ENCODE measurements around the gene FBXL19.

FBXL19 gene

DNA sequence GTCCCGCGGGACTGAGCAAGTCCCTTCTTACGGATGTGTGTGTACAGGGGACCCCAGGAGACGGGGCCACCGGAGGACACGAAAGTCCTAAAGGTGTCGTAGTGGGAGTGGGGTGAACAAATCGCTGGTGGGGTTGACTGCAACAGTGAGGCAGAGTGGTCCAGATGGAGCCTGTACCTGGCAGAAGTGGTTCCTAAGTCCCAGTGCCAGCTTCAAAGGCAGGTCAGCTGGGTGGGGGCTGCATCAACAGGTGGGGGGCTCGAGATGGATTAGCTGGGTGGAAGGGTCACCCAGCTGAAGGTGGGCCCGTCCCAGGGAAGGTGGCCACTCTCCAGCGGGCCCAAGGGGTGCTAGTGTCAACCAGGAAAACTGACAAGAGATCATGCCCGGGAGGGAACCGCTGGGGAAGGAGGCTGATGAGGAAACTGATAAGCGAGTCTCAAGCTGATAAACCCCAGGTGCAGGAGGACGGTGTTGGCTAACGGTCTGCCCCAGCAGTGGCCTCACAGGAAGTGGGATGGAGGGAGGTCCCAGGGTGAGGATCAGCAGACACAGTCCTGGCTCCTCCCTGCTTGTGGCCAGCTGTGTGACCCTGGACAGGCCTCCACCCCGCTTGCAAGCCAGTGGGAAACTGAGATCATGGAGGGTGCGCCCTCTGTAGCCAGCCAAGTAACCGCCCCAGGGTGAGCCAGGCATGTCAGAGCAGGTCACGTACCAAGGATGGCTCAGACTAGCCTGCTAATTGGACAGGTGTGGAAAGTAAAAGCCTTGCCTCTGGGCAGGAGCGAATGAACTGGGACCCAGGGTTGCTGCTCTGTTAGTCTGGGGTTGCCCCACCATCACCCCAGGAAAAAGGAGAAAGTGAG lies 26.5 kb downstream of the FBXL19 start:
- DNase-seq (ENCODE audit: insufficient read length, low spot score), result no peak
- FAIRE-seq, result no peak
- TF ChIP-seq, protein P1, sequence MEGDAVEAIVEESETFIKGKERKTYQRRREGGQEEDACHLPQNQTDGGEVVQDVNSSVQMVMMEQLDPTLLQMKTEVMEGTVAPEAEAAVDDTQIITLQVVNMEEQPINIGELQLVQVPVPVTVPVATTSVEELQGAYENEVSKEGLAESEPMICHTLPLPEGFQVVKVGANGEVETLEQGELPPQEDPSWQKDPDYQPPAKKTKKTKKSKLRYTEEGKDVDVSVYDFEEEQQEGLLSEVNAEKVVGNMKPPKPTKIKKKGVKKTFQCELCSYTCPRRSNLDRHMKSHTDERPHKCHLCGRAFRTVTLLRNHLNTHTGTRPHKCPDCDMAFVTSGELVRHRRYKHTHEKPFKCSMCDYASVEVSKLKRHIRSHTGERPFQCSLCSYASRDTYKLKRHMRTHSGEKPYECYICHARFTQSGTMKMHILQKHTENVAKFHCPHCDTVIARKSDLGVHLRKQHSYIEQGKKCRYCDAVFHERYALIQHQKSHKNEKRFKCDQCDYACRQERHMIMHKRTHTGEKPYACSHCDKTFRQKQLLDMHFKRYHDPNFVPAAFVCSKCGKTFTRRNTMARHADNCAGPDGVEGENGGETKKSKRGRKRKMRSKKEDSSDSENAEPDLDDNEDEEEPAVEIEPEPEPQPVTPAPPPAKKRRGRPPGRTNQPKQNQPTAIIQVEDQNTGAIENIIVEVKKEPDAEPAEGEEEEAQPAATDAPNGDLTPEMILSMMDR (IDR thresholded peaks at IDR 0.05; ENCODE audit: insufficient read depth, missing control alignments), result no peak

DNA sequence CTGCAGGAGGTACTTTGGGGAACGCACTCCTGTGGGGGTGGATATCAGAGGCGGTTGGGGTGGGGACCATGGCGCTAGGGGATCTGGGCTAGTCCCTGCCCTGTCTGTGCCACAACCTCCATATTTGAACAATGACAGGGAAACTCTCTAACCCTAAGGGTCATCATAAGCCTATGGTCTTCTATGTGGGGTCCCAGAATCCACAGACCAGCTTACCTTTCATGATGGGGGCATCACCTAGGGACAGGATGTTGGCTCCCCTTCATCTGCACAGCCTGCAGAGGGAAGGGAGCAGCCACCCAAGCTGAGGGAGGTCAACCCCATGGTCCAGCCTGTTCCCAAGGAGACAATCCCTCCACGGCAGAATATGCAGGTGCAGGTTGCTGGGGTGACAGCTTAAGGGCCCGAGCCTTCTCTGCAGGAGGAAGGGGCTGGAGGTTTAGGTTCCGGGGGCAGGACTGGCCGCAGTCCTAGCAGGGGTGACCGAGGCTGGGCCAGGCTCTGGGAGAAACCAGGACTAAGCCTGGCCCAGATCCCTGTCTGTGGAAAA lies 27.2 kb downstream of the FBXL19 start:
- FAIRE-seq (no peak), DNase-seq (ENCODE audit: insufficient read length, low spot score) (no peak)
- TF ChIP-seq, protein P1 (IDR thresholded peaks at IDR 0.05; ENCODE audit: insufficient read depth, missing control alignments), result no peak

DNA sequence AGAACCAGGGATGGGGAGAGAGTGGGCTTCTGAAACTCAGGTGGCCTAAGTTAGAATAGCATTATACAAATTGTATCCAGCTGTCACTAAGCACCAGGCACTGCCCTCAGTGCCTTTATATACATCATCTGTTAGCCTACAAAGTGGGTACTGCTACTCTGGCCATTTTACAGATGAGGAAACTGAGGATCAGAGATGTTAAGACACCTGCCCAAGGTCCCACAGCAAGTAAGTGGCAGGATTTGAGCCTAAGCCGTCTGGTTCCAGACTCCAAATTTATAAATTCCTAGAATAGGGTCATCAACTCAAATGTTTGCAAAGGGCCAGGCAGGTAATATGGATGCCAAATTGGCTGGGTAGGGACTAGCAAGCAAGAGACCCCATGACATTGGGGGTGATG lies 27.8 kb downstream of the FBXL19 start:
- DNase-seq (ENCODE audit: insufficient read length, low spot score) (no peak), FAIRE-seq (no peak)
- TF ChIP-seq, protein P1 (IDR thresholded peaks at IDR 0.05; ENCODE audit: insufficient read depth, missing control alignments), result no peak

DNA sequence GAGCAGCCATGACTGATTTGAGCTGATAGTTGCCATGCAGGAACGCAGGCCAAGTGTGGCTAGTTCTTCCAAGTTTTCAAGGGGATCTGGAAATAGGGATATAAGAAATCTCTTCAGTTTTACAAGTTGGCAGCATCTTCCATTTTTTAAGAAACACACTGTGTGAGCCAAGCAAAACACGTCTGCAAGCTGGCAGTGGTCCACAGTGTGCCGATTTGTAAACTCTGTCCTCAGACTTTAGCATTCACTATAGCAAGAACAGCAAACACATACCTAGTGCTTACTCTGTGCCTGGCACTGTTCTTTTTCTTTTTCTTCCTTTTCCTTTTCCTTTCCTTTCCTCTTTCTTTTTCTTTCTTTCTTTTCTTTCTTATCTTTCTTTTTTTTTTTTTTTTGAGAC lies 28.4 kb downstream of the FBXL19 start:
- DNase-seq (ENCODE audit: insufficient read length, low spot score), result no peak
- no peak for FAIRE-seq
- TF ChIP-seq, protein P1 (IDR thresholded peaks at IDR 0.05; ENCODE audit: insufficient read depth, missing control alignments), result no peak

DNA sequence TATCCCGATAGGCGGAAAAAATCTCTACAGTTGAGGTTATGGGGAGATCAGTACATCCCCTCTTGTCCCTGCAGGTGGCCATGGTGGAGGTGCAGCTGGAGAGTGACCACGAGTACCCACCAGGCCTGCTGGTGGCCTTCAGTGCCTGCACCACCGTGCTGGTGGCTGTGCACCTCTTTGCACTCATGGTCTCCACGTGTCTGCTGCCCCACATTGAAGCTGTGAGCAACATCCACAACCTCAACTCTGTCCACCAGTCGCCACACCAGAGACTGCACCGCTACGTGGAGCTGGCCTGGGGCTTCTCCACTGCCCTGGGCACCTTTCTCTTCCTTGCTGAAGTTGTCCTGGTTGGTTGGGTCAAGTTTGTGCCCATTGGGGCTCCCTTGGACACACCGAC lies 29.7 kb downstream of the FBXL19 start:
- no peak for FAIRE-seq
- DNase-seq (ENCODE audit: insufficient read length, low spot score), result no peak
- TF ChIP-seq, protein P1 (IDR thresholded peaks at IDR 0.05; ENCODE audit: insufficient read depth, missing control alignments), result no peak

DNA sequence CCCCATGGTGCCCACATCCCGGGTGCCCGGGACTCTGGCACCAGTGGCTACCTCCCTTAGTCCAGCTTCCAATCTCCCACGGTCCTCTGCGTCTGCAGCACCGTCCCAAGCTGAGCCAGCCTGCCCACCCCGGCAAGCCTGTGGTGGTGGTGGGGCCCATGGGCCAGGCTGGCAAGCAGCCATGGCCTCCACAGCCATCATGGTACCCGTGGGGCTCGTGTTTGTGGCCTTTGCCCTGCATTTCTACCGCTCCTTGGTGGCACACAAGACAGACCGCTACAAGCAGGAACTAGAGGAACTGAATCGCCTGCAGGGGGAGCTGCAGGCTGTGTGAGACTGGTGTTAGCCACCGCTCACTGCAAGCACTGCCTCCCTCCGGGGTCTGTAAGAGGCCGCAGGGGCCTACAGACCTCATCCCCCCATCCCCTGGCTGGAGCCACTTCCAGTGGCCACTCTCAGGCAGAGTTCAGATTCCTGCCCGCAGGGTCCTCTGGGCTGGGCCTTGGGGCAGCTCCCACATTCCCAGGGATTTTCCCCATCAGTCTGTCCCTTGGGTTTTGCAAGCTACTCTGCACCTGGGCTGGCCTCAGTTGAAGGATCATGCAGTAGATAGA lies 30.2 kb downstream of the FBXL19 start:
- FAIRE-seq (no peak), DNase-seq (ENCODE audit: insufficient read length, low spot score) (no peak)
- TF ChIP-seq, protein P1 (IDR thresholded peaks at IDR 0.05; ENCODE audit: insufficient read depth, missing control alignments), result peak; percentile 85

DNA sequence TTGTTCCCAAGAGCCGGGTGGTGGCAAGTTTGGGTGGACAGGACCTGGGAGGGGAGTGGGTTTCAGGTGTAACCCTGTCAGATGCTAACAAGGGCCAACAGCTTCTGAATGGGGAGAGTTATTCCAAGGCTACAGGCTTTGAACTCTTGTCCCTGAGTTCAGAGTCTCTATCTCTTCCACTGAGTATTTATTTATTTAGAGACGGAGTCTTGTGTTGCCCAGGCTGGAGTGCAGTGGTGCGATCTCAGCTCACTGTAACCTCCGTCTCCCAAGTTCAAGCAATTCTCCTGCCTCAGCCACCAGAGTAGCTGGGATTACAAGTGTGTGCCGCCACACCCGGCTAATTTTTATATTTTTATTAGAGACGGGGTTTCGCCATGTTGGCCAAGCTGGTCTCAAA lies 31.6 kb downstream of the FBXL19 start:
- no peak for DNase-seq (ENCODE audit: insufficient read length, low spot score)
- TF ChIP-seq, protein P1 (IDR thresholded peaks at IDR 0.05; ENCODE audit: insufficient read depth, missing control alignments), result no peak
- FAIRE-seq, result no peak
